IMR-90 (cell line): Measurements from ENCODE around the gene PCYT1A. TPM values are rescaled to one million over a fixed set of nuclear protein-coding genes. Genes with fewer than 3 reads are reported as not detected.

ENCODE experiments used
- ATAC-seq: fragments of 200-7000 bp; cut with Tn5 transposase; 2 replicates; pipeline ENCODE4 v1.9.1; 2020; ENCODE audit warnings: low read depth, mild to moderate bottlenecking, moderate library complexity
- BruUV-seq: library from RNA; stranded (reverse); fragments of 400-500 nt; replicated peaks from 2 replicates; lab custom pipeline; 2021; lab: Mats Ljungman, UMichigan
- CTCF ChIA-PET: fragments of 300-600 bp; formaldehyde crosslinking; extraction: SDS; loops from one replicate; lab custom pipeline; 2021; ENCODE audit warnings: antibody characterized with exemption; lab: Yijun Ruan, JAX
- POLR2A ChIA-PET: fragments of 300-600 bp; sonication (Branson Sonifier 250); formaldehyde crosslinking; loops from one replicate; lab custom pipeline; 2022; ENCODE audit warnings: antibody characterized with exemption; ENCODE audit not compliant: unreplicated experiment; lab: Charles Lee
- DNase-seq: peaks from one replicate; pipeline ENCODE4 v3.0.0; 2013
- H2AFZ ChIP-seq: replicated peaks from 2 replicates; pipeline ENCODE3; 2013; ENCODE audit warnings: low read length, mild to moderate bottlenecking; ENCODE audit not compliant: poor library complexity
- H2AK5ac ChIP-seq: 2 replicates; pipeline ENCODE4 v1.6.1; 2013; ENCODE audit warnings: low read depth, low read length, inconsistent platforms
- H2AK9ac ChIP-seq: replicated peaks from 2 replicates; pipeline ENCODE3; 2013; ENCODE audit warnings: mild to moderate bottlenecking, low read depth, low read length, moderate library complexity; ENCODE audit not compliant: poor library complexity
- H2BK120ac ChIP-seq: 2 replicates; pipeline ENCODE4 v1.6.1; 2013; ENCODE audit warnings: low read depth, low read length, inconsistent platforms
- H2BK15ac ChIP-seq: 3 replicates; pipeline ENCODE4 v1.6.1; 2013; ENCODE audit warnings: low read depth, low read length, inconsistent platforms
- H2BK20ac ChIP-seq: 2 replicates; pipeline ENCODE4 v1.6.1; 2013; ENCODE audit warnings: low read depth, mild to moderate bottlenecking, inconsistent platforms, low read length, moderate library complexity
- H2BK5ac ChIP-seq: 2 replicates; pipeline ENCODE4 v1.6.1; 2013; ENCODE audit warnings: mild to moderate bottlenecking, low read depth, low read length, inconsistent platforms; ENCODE audit not compliant: poor library complexity, severe bottlenecking
- H3K14ac ChIP-seq: replicated peaks from 2 replicates; pipeline ENCODE4 v1.6.1; 2013; ENCODE audit warnings: low read depth, low read length, inconsistent platforms
- H3K18ac ChIP-seq: 2 replicates; pipeline ENCODE4 v1.6.1; 2013; ENCODE audit warnings: low read depth, low read length, control low read depth
- H3K23ac ChIP-seq: 2 replicates; pipeline ENCODE4 v1.6.1; 2013; ENCODE audit warnings: low read depth, low read length, inconsistent platforms
- H3K27ac ChIP-seq: 2 replicates; pipeline ENCODE4 v1.5.1; 2013; ENCODE audit warnings: mild to moderate bottlenecking, control low read depth, low read length; ENCODE audit not compliant: insufficient read depth
- H3K27me3 ChIP-seq: 2 replicates; pipeline ENCODE4 v1.6.1; 2013; ENCODE audit warnings: low read length; ENCODE audit not compliant: control insufficient read depth, insufficient read depth
- H3K36me3 ChIP-seq: 2 replicates; pipeline ENCODE4 v1.6.1; 2013; ENCODE audit warnings: low read length, mixed read lengths; ENCODE audit not compliant: control insufficient read depth, insufficient read depth
- H3K4ac ChIP-seq: 2 replicates; pipeline ENCODE4 v1.6.1; 2013; ENCODE audit warnings: low read depth, low read length, inconsistent platforms
- H3K4me1 ChIP-seq: 2 replicates; pipeline ENCODE4 v1.6.1; 2013; ENCODE audit warnings: low read length, mixed read lengths; ENCODE audit not compliant: control insufficient read depth, insufficient read depth
- H3K4me2 ChIP-seq: 2 replicates; pipeline ENCODE4 v1.6.1; 2013; ENCODE audit warnings: low read depth, mild to moderate bottlenecking, control low read depth, low read length, moderate library complexity
- H3K4me3 ChIP-seq: 2 replicates; pipeline ENCODE4 v1.5.1; 2013; ENCODE audit warnings: low read depth, mild to moderate bottlenecking, control low read depth, low read length, moderate library complexity; ENCODE audit not compliant: insufficient read depth
- H3K56ac ChIP-seq: 2 replicates; pipeline ENCODE4 v1.6.1; 2013; ENCODE audit warnings: low read length, inconsistent platforms; ENCODE audit not compliant: insufficient read depth; ENCODE audit errors: extremely low read depth
- H3K79me1 ChIP-seq, 2 experiments: 2 replicates each; pipeline ENCODE4 v1.6.1; 2013; ENCODE audit warnings: low read length in 2 of 2, inconsistent platforms in 1 of 2, low read depth in 1 of 2
- H3K9ac ChIP-seq: 2 replicates; pipeline ENCODE4 v1.6.1; 2013; ENCODE audit warnings: low read depth, low read length, control low read depth
- H3K9me1 ChIP-seq: 2 replicates; pipeline ENCODE4 v1.6.1; 2013; ENCODE audit warnings: low read length, inconsistent platforms; ENCODE audit not compliant: insufficient read depth
- H3K9me3 ChIP-seq: 2 replicates; pipeline ENCODE4 v1.6.1; 2013; ENCODE audit warnings: low read length; ENCODE audit not compliant: control insufficient read depth, insufficient read depth
- H4K20me1 ChIP-seq: 2 replicates; pipeline ENCODE4 v1.6.1; 2013; ENCODE audit warnings: low read length, inconsistent platforms; ENCODE audit not compliant: insufficient read depth
- H4K5ac ChIP-seq: 2 replicates; pipeline ENCODE4 v1.6.1; 2013; ENCODE audit warnings: mild to moderate bottlenecking, low read depth, low read length, control low read depth
- H4K8ac ChIP-seq, 2 experiments: 2 replicates each; pipeline ENCODE4 v1.6.1; 2013; ENCODE audit warnings: low read depth in 2 of 2, low read length in 2 of 2, control low read depth in 1 of 2, inconsistent platforms in 1 of 2
- H4K91ac ChIP-seq: 2 replicates; pipeline ENCODE4 v1.6.1; 2013; ENCODE audit warnings: low read depth, low read length, inconsistent platforms; ENCODE audit not compliant: insufficient read depth
- BHLHE40 ChIP-seq: fragments of 150-350 bp; IDR thresholded peaks from 2 replicates; pipeline ENCODE4 v1.6.1; 2016; ENCODE audit warnings: mild to moderate bottlenecking, low read depth, low read length
- MAZ ChIP-seq: IDR thresholded peaks from 2 replicates; pipeline ENCODE4 v1.6.1; 2012; ENCODE audit warnings: low read depth, mild to moderate bottlenecking, low read length, improper control_type of control experiment, moderate library complexity, borderline replicate concordance
- RCOR1 ChIP-seq: IDR thresholded peaks from 2 replicates; pipeline ENCODE4 v1.6.1; 2012; ENCODE audit warnings: mild to moderate bottlenecking, low read length, improper control_type of control experiment; ENCODE audit not compliant: insufficient replicate concordance
- RFX5 ChIP-seq: IDR thresholded peaks from 2 replicates; pipeline ENCODE4 v1.8.0; 2012; ENCODE audit warnings: low read depth, mild to moderate bottlenecking, low read length, moderate library complexity
- WGBS, 2 experiments: methylation state at CpG; one replicate each; pipeline versions ENCODE4 v1.1.5 to v1.1.7; 2013; ENCODE audit warnings: missing lambda C conversion rate in 2 of 2; ENCODE audit not compliant: insufficient read length in 1 of 2; ENCODE audit errors: extremely low coverage in 2 of 2; 5-methylcytosine and 5-hydroxymethylcytosine counted together
- dilution Hi-C: fragments of 300-500 bp; cut with HindIII; formaldehyde crosslinking; loops from one replicate; pipeline ENCODE4 v1.14.3; 2018; ENCODE audit warnings: low sequenced_read_pairs; ENCODE audit not compliant: unreplicated experiment
- in situ Hi-C: fragments of 300-500 bp; cut with MboI; formaldehyde crosslinking; loops from 3 replicates; pipeline ENCODE4 v1.14.3; 2019; ENCODE audit warnings: low sequenced_read_pairs, inconsistent platforms, mixed read lengths
- intact Hi-C: fragments of 100-400 bp; cut with micrococcal nuclease; formaldehyde crosslinking; loops from 2 replicates; pipeline ENCODE4 v1.10.0; 2022
- polyA plus RNA-seq, 3 experiments: library from polyadenylated mRNA; depleted of rRNA; stranded (reverse); fragments of >200 nt; gene quantifications; 2 replicates each; pipeline ENCODE4 v1.2.3, GENCODE V29; 2012; ENCODE audit warnings: low replicate concordance in 1 of 3
- total RNA-seq: library from RNA; depleted of rRNA; stranded (reverse); fragments of >200 nt; gene quantifications from 2 replicates; pipeline ENCODE4 v1.2.3, GENCODE V29; 2012
- TF ChIP-seq, protein P1 (sequence below): fragments of 150-350 bp; IDR thresholded peaks from 2 replicates; pipeline ENCODE4 v1.6.1; 2017; ENCODE audit warnings: mild to moderate bottlenecking, antibody characterized with exemption, low read length, low read depth

PCYT1A gene
- total and polyA plus RNA-seq, 2 of the 4 experiments (the other 2 are of a cell fraction) = 62.8 to 127 TPM

DNA sequence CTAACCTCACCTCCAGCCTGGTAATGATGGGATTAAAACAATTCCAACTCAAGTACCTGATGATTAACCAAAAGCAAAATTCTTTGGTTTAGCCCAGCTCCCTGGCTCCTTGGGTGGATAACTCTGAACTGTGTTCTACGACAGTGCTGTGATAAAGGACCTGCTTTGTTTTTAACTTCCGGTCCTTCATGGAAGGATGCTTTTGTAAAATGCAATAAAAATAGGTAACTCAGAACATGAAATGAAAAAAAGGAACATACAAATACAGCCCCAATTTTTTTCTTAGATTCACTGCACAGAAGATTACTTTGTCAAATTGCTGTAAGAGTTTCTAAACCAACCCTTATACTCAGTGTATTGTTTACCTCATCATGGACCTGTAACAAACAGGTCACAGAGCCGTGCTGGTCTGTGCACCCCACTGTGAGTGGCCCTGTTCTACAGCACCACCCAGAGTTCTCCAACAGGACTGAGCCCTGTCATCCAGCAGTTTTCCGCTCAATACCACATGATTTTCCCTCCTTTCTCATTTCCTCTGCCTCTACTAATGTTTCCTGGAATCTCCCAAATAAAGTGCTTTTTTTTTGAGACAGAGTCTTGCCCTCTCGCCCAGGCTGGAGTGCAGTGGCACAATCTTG is 4.9 kb upstream of the PCYT1A start:
- Histone ChIP-seq H2BK5ac (no peak overlapping the region), H2BK120ac (no peak overlapping the region), H3K18ac (no peak overlapping the region), H3K79me1 (peaks cover 6 to 9% of the 10 kb centered on the region in 2 experiments; a peak in 2 of 4 replicates), H3K4me1 (no peaks in the 10 kb centered on the region), H3K36me3 (no peaks in the 10 kb centered on the region), H2AFZ (no peak overlapping the region), H2BK20ac (no peak overlapping the region), H4K20me1 (no peaks in the 10 kb centered on the region), H2BK15ac (no peak overlapping the region), H4K8ac (no peak overlapping the region), H2AK9ac (no peak overlapping the region), H3K4me3 (no peak overlapping the region), H4K5ac (no peak overlapping the region), H3K14ac (no peak overlapping the region), H3K56ac (no peak overlapping the region), H3K4me2 (no peak overlapping the region), H3K9me1 (no peaks in the 10 kb centered on the region), H3K9me3 (no peaks in the 10 kb centered on the region), H3K27me3 (no peaks in the 10 kb centered on the region), H4K91ac (no peak overlapping the region), H3K9ac (no peak overlapping the region), H3K23ac (no peak overlapping the region), H2AK5ac (no peak overlapping the region), H3K4ac (no peak overlapping the region), H3K27ac (no peak overlapping the region)
- WGBS, 2 experiments = 79% methylated on average over 3 of the region's 5 CpGs; no CpG with 5 or more reads in 1 of the 2 experiments
- DNase-seq = no peak
- ChIA-PET CTCF (no interaction called here), POLR2A (no interaction called here)
- dilution Hi-C loops = no loop called here
- no peak for TF ChIP-seq BHLHE40
- TF ChIP-seq RFX5 = no peak
- no peak for TF ChIP-seq MAZ
- TF ChIP-seq, protein P1, sequence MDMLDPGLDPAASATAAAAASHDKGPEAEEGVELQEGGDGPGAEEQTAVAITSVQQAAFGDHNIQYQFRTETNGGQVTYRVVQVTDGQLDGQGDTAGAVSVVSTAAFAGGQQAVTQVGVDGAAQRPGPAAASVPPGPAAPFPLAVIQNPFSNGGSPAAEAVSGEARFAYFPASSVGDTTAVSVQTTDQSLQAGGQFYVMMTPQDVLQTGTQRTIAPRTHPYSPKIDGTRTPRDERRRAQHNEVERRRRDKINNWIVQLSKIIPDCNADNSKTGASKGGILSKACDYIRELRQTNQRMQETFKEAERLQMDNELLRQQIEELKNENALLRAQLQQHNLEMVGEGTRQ = no peak
- TF ChIP-seq RCOR1 = no peak
- intact Hi-C loops = no loop called here
- no TSS peak for BruUV-seq
- in situ Hi-C loops = no loop called here
- no peak for ATAC-seq
